ENCODE data around the gene STK39. TPM values are rescaled to one million over a fixed set of nuclear protein-coding genes. Genes with fewer than 3 reads are reported as not detected.

The STK39 gene
- total RNA-seq, 1 experiment from 2014 or later, result 22.1 TPM

DNA sequence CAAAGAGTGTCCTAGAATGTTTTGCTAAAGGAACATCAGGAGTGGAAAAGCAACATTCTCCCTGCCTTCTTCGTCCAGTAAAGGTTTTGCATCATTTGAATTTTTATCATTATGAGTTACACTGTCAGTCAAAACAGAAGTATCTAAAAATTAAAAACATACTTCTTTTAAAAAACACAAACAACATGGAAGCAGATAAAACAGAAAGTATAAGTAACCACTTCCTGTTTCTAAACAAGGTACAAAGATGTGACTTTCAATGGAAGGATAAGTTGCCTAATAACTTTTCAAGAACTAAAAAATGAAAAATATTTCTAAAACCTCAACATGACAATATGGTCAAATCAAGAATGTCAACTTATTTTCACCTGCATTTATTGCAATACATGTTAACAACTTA lies 158.2 kb downstream of the STK39 start:
- Histone ChIP-seq H4K8ac (replicated peaks; ENCODE audit: insufficient read length, low read depth, low read length) (no peak overlapping the region), H3K9ac (ENCODE audit: extremely low read depth, insufficient read length, low read length) (no peak overlapping the region), H3K56ac (ENCODE audit: insufficient read length, low read depth, low read length) (no peak overlapping the region), H3K18ac (ENCODE audit: insufficient read length, low read depth, low read length) (no peak overlapping the region), H3K79me1 (ENCODE audit: insufficient read depth, low read depth, low read length, poor library complexity, severe bottlenecking) (no peaks in the 10 kb centered on the region), H3K23me2 (ENCODE audit: insufficient read length, low read depth, low read length, poor library complexity, severe bottlenecking) (no peaks in the 10 kb centered on the region), H4K20me1 (ENCODE audit: control insufficient read depth, insufficient read depth, insufficient read length) (no peaks in the 10 kb centered on the region), H3K4me2 (ENCODE audit: insufficient read depth, insufficient read length, low read length) (no peak overlapping the region), H3K23ac (ENCODE audit: insufficient read length, low read depth, low read length) (no peak overlapping the region), H3K27ac (ENCODE audit: insufficient read length, low read depth, low read length) (no peak overlapping the region), H4K5ac (ENCODE audit: insufficient read length, low read depth, low read length) (no peak overlapping the region), H3K79me2 (ENCODE audit: insufficient read depth, low read length) (no peaks in the 10 kb centered on the region), H2BK120ac (ENCODE audit: low read depth, low read length, poor library complexity, severe bottlenecking) (no peak overlapping the region), H2BK12ac (ENCODE audit: insufficient read length, low read depth, low read length) (no peak overlapping the region), H2AK5ac (ENCODE audit: insufficient read length, low read length) (no peak overlapping the region), H2BK20ac (ENCODE audit: low read depth, low read length, poor library complexity, severe bottlenecking) (no peak overlapping the region), H3K4me1 (ENCODE audit: insufficient read depth, low read length) (no peaks in the 10 kb centered on the region), H4K91ac (ENCODE audit: insufficient read length, low read depth, low read length) (no peak overlapping the region), H3K27me3 (ENCODE audit: insufficient read depth, low read length) (no peaks in the 10 kb centered on the region), H3K9me3 (ENCODE audit: control insufficient read depth, low read depth, low read length) (no peaks in the 10 kb centered on the region), H3K4ac (ENCODE audit: low read depth, low read length) (no peak overlapping the region), H2BK15ac (ENCODE audit: low read depth, low read length) (no peak overlapping the region), H2BK5ac (ENCODE audit: insufficient read length, low read length) (no peak overlapping the region), H2AFZ (ENCODE audit: low read length) (no peak overlapping the region), H3T11ph (ENCODE audit: low read length) (no peak overlapping the region), H3K14ac (ENCODE audit: insufficient read depth, low read length) (no peak overlapping the region)
- WGBS (ENCODE audit: extremely low coverage, insufficient read length, low lambda C conversion rate), result no CpG with 5 or more reads among the region's 1 CpG
- Mint-ChIP-seq H3K27ac (no peak overlapping the region), H3K27me3 (ENCODE audit: low read depth) (no peaks in the 10 kb centered on the region), H3K9me3 (no peaks in the 10 kb centered on the region), H3K4me1 (peaks cover 3 to 7% of the 10 kb centered on the region in 2 experiments), H3K36me3 (ENCODE audit: insufficient read depth in 1 of 3, low read depth in 3 of 3) (no peaks in the 10 kb centered on the region), H3K4me3 (no peak overlapping the region)
- no peak for DNase-seq
- TF ChIP-seq, protein P1, sequence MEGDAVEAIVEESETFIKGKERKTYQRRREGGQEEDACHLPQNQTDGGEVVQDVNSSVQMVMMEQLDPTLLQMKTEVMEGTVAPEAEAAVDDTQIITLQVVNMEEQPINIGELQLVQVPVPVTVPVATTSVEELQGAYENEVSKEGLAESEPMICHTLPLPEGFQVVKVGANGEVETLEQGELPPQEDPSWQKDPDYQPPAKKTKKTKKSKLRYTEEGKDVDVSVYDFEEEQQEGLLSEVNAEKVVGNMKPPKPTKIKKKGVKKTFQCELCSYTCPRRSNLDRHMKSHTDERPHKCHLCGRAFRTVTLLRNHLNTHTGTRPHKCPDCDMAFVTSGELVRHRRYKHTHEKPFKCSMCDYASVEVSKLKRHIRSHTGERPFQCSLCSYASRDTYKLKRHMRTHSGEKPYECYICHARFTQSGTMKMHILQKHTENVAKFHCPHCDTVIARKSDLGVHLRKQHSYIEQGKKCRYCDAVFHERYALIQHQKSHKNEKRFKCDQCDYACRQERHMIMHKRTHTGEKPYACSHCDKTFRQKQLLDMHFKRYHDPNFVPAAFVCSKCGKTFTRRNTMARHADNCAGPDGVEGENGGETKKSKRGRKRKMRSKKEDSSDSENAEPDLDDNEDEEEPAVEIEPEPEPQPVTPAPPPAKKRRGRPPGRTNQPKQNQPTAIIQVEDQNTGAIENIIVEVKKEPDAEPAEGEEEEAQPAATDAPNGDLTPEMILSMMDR (conservative IDR thresholded peaks at IDR 0.05), result no peak
